Measurements from ENCODE around the gene EPB41L5.
"Not testable (repeated sequence)": the region's sequence is repeated elsewhere in the genome, so short reads cannot be mapped to it uniquely, and the experiment has no call there.

EPB41L5 gene

GRCh38 chr2:120149406-120149805 is 136.5 kb downstream of the EPB41L5 start:
- no peak for DNase-seq

DNA sequence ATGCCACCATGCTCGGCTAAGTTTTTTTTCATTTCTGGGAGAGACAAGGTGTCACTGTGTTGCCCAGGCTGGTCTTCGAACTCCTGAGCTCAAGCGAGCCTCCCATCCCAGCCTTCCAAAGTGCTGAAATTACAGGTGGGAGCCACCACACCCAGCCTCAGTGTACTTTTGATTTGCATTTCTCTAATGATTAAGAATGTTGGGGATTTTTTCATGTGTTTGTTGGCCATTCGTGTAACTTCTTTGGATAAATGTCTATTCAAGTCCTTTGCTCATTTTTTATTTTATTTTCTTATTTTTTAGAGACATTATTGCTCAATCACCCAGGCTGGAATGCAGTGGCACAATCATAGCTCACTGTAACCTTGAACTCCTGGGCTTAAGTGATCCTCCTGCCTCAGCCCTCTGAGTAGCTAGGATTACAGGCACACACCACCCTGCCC is 137.2 kb downstream of the EPB41L5 start:
- DNase-seq, result no peak

DNA sequence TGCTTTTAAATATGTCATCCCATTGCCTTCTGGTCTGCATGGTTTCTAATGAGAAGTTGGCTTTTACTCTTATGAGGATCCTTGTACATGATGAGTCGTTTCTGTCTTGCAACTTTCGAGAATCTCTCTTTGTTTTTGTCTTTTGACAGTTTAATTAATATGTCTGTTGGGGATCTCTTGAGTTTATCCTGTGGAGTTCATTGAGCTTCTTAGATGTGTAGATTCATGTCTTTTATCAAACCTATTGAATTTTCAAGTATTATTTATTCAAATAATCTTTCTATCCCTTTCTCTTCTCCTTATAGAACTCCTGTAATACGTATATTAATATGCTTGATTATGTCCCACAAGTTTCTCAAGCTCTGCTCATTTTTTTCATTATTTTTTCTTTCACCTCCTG is 142.4 kb downstream of the EPB41L5 start:
- DNase-seq, result no peak

DNA sequence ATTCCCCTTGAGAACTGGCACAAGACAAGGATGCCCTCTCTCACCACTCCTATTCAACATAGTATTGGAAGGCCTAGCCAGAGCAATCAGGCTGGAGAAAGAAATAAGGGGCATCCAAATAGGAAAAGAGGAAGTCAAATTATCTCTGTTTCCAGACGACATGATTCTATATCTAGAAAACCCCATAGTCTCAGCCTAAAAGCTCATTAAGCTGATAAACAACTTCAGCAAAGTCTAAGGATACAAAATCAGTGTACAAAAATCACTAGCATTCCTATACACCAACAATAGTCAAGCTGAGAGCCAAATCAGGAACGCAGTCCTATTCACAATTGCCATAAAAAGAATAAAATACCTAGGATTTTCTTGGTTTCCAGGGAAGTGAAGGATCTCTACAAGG is 145.8 kb downstream of the EPB41L5 start:
- DNase-seq, result not testable (repeated sequence)

DNA sequence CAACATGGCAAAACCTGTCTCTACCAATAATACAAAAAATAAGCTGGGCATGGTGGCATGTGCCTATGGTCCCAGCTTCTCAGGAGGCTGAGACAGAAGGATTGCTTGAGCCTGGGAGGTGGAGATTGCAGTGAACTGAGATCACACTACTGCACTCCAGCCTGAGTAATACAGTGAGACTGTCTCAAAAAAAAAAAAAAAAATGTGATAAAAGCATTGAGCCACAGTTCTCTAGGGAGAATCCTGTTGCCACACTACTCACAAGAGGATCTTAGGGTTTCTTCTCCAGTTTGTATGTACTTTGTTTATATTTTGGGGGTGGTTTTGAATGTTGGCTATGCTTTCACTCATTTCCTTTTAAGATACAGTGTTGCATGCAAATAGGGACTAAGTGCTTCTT is 148.3 kb downstream of the EPB41L5 start:
- no peak for DNase-seq

- no peak for DNase-seq
These were observed 149.8 kb downstream of the EPB41L5 start for GRCh38 chr2:120162716-120163115.

GRCh38 chr2:120167272-120167671 is 154.4 kb downstream of the EPB41L5 start:
- DNase-seq, result no peak

DNA sequence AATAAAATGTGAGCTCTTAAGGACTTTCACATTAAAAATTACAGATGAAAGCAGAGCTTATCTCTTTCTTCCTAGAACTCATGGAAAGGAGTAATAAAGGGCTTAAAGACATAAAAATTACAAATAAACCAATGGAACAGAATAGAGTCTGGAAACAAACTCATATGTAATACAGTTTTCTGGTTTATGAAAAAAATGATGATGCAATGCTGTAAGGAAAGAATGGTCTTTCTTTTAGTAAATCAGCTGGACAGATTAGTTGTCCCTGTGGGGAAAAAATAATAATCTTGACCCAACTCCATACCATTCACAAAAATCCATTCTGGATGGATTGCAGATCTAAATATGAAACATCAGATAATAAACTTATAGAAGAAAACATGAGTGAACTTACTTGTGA is 156.1 kb downstream of the EPB41L5 start:
- DNase-seq, result no peak

- peak; percentile 58 for DNase-seq
These were observed 162.2 kb downstream of the EPB41L5 start for GRCh38 chr2:120174963-120175581.

GRCh38 chr2:120176526-120176925 is 163.6 kb downstream of the EPB41L5 start:
- DNase-seq, result no peak

DNA sequence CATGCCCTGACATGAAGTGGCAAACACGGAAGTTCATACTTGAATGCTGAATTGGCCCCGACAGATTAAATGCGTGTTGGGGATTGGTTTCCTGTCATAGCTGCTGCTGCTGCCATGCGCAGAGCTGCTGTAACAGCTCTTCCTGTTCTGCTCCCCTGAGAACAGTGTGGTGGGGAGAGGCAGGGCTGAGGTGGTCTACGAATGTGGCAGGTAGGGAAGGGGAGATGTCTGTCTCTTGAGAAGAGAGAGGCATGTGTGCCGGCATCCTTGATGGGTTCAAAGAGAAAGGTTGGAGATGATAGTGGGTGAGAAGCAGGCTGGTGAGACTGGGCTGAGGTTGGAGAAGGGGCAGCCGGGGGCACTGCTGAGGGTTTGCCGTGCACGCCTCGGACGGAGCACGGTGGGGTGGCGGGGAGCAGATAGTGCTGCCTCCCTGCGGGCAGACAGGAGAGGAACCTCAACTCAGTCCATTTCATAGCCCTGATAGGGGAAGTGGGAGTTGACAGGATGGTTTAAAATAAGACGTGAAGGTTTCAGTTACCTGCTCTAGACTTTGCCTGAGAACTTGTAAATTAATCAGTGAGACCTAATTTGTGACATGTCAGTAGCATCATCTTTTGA is 164.2 kb downstream of the EPB41L5 start:
- peak; percentile 82 for DNase-seq

- DNase-seq, result no peak
These were observed 165.1 kb downstream of the EPB41L5 start for GRCh38 chr2:120177973-120178372.

DNA sequence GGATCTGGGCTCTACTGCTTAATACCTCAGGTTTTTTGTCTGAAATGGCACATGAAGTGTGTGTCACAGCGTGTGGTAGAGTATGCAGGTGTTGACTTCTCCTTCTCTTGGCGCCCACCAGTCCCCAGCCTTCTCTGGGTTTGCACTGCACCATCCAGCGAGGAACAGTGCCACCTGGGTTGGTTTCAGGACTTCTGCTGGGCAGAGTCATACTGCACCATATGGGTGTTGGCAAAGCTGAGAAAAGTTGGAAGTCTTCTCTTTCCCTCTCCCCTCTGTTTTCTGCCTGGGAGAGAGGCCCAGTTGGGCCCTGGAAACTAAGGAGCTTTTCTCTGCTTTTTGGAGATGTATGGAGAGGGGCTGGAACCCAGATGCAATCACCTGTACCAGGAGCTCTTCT is 166.5 kb downstream of the EPB41L5 start:
- DNase-seq, result no peak

DNA sequence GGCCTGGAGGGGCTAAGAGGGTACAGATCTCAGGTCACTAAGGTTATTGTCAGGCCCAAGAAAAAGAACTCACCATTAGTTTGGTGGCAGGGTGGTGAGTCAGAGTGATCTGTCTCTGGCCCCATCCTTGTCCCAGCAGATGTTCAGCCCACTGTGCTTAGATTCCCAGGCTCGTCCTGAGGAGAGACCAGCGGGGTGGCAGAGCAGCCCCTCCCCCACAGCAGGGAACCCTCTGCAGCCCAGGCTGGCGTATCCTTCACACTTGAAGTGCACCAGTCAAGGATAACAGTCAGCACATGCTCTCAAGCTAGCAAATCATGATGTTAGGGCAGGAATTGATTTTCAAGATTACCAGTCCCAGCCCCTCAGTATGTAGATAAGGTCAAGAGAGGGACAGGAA is 167.2 kb downstream of the EPB41L5 start:
- no peak for DNase-seq

- DNase-seq, result no peak
These were observed 169.2 kb downstream of the EPB41L5 start for GRCh38 chr2:120182019-120182560.

DNA sequence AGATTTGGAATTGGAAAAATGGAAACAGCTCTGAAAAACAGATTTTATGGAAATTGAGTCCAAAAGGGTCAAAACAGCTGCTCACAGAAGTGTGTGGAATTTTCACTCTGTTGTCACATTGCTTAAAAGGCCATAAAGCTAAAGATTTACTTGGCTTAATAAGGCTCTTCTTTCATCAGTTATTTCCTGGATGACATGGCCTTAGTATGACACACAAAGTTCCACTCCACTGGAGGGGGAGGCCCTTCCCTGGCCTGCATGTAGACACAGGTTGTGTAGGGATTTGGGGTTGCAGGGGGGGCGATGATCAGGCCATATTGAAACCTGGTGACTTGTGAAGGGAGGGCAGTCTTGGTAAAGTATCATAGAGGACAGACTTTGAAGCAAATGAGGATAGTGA is 176.3 kb downstream of the EPB41L5 start:
- DNase-seq, result no peak

DNA sequence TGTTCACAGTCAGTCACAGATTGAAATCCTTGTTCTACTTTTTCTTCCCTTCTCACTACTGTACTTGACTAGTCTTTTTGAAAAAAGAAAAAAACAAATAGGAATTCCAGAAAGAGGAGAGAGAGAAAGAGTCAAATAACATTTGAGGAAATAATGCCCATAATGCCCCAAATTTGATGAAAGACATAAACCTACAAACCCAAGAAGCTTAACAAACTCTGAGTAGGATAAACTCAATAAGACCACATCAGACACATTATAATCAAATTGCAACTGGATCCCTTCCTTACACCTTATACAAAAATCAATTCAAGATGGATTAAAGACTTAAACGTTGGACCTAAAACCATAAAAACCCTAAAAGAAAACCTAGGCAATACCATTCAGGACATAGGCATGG is 179.4 kb downstream of the EPB41L5 start:
- no peak for DNase-seq

- no peak for DNase-seq
These were observed 182.7 kb downstream of the EPB41L5 start for GRCh38 chr2:120195553-120195952.

DNA sequence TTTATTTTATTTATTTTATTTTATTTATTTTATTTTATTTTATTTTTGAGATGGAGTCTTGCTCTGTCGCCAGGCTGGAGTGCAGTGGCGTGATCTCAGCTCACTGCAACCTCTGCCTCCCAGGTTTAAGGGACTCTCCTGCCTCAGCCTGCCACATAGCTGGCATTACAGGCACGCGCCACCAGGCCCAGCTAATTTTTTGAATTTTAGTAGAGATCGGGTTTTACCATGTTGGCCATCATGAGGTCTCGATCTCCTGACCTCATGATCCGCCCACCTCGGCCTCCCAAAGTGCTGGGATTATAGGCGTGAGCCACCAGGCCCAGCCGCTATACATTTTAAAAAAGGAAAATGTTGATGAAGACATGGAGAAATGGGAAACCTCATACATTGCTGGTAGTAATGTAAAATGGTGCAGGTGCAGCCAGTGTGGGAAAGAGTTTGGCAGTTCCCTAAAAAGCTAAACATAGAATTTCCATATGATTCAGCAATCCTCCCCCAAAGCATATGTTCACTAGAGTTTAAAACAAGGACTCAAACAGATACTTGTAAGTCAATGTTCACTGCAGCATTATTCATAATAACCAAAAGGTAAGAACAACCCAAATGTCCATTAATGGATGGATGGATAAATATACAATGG is 187.1 kb downstream of the EPB41L5 start:
- DNase-seq, result not testable (repeated sequence)

GRCh38 chr2:120203251-120204021 is 190.6 kb downstream of the EPB41L5 start:
- DNase-seq, result no peak

DNA sequence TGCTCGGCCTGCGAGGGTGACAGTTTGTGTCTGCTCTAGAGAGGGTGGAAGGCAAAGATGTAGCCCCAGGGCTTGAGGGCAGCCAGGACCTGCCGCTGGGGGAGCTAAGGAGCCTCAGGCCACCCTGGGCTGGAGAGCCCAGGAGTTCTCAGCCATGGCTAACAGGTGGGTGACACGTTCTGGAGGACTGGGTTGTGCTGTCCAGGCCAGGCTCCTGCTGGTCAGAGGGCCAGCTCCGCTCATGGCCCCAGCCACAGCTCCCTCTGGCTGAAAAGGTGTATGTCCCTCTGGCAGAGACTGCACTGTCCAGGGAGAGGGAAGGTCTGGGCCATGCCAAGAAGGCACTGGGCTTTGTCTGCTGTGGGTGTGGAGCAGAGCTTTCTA is 191.1 kb downstream of the EPB41L5 start:
- no peak for DNase-seq

DNA sequence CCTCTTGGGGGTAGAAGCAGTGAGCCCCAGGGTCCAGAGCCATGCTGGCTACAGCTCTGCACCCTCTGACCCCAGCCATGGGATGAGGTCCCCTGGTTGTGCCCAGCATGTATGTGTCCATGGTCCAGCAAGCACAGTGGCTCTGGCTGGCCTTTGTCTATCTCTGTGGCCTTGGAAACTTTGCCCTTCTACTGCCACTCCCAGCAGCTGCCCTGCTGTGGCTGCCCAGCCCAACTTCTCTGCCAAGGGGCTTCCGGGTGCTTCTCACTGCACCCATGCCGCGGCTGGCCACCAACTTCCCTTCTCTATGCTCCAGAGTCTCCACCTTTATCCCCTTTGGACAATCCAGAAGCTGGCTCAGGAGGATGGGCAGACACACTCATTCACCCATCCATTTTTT is 191.5 kb downstream of the EPB41L5 start:
- no peak for DNase-seq

DNA sequence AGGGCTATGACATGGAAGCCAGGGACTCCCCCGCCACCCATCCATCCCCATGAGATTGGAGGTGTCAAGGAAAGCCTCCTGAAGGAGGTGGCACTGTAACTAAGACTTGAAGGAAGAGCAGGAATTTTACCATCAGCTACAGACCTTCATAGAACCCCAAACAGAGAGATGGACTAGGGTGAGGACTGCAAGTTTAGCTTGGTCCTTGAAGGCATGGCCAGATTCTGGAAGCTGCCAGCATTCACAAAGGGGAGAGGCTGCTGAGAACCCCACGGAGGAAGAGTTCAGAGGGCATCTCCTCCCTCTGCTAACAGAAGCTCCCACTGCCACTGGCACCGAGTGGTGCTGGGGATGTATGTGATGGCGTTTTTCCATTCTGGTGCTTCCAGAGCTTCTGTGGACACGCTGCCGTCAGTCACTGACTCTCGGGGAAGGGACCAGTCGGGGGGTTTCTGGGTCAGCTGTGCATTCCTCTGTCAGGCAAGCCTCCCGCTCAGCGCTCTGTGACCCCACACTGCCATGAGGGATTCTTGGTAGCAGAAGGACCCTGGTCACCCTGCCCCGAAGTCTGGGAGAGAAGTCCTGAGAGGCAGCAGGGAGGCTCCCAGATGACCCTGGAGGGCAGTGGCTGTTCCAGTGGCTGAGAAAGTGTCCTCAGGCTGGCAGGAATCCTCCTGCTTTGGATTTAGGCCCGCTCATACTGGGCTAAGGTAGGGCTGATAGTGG is 192.2 kb downstream of the EPB41L5 start:
- no peak for DNase-seq
